H9 (cell line): ENCODE data around the gene BAIAP2L1. TPM values are rescaled to one million over a fixed set of nuclear protein-coding genes. Genes with fewer than 3 reads are reported as not detected.

ENCODE experiments used
- DNase-seq: peaks from one replicate; pipeline ENCODE4 v3.0.0-alpha.2; 2017
- H2AFZ ChIP-seq: one replicate; pipeline ENCODE4 v1.6.1; 2013; ENCODE audit warnings: mild to moderate bottlenecking, low read length, control low read depth, moderate library complexity
- H2AK5ac ChIP-seq: 2 replicates; pipeline ENCODE4 v1.6.1; 2013; ENCODE audit warnings: low read length, control low read depth, mixed read lengths; ENCODE audit not compliant: insufficient read length
- H2BK120ac ChIP-seq: one replicate; pipeline ENCODE4 v1.6.1; 2013; ENCODE audit warnings: low read depth, mild to moderate bottlenecking, low read length, control low read depth, inconsistent platforms; ENCODE audit not compliant: poor library complexity, severe bottlenecking
- H2BK12ac ChIP-seq: 2 replicates; pipeline ENCODE4 v1.6.1; 2013; ENCODE audit warnings: low read length, control low read depth, mixed read lengths, low read depth; ENCODE audit not compliant: insufficient read length
- H2BK15ac ChIP-seq: 2 replicates; pipeline ENCODE4 v1.6.1; 2013; ENCODE audit warnings: low read depth, low read length, control low read depth
- H2BK20ac ChIP-seq: one replicate; pipeline ENCODE4 v1.6.1; 2013; ENCODE audit warnings: low read depth, mild to moderate bottlenecking, low read length, control low read depth, inconsistent platforms; ENCODE audit not compliant: poor library complexity, severe bottlenecking
- H2BK5ac ChIP-seq: 2 replicates; pipeline ENCODE4 v1.6.1; 2013; ENCODE audit warnings: low read length, control low read depth, mixed read lengths; ENCODE audit not compliant: insufficient read length
- H3K14ac ChIP-seq: 2 replicates; pipeline ENCODE4 v1.6.1; 2013; ENCODE audit warnings: low read length, control low read depth; ENCODE audit not compliant: insufficient read depth
- H3K18ac ChIP-seq: 2 replicates; pipeline ENCODE4 v1.6.1; 2013; ENCODE audit warnings: low read depth, mild to moderate bottlenecking, mixed read lengths, low read length, control low read depth; ENCODE audit not compliant: insufficient read length
- H3K23ac ChIP-seq: 2 replicates; pipeline ENCODE4 v1.6.1; 2013; ENCODE audit warnings: low read length, control low read depth, mixed read lengths, low read depth; ENCODE audit not compliant: insufficient read length
- H3K23me2 ChIP-seq: 2 replicates; pipeline ENCODE4 v1.6.1; 2013; ENCODE audit warnings: low read depth, mild to moderate bottlenecking, mixed read lengths, low read length, control low read depth; ENCODE audit not compliant: insufficient read length, poor library complexity, severe bottlenecking
- H3K27ac ChIP-seq: 2 replicates; pipeline ENCODE4 v1.5.1; 2013; ENCODE audit warnings: low read length, control low read depth, mixed read lengths, low read depth; ENCODE audit not compliant: insufficient read length
- H3K27me3 ChIP-seq: 2 replicates; pipeline ENCODE4 v1.6.1; 2013; ENCODE audit warnings: low read length, control low read depth, inconsistent platforms; ENCODE audit not compliant: insufficient read depth
- H3K4ac ChIP-seq: 2 replicates; pipeline ENCODE4 v1.6.1; 2013; ENCODE audit warnings: low read depth, mild to moderate bottlenecking, control low read depth, inconsistent platforms, low read length, moderate library complexity
- H3K4me1 ChIP-seq: 2 replicates; pipeline ENCODE4 v1.6.1; 2013; ENCODE audit warnings: low read length, control low read depth, inconsistent platforms; ENCODE audit not compliant: insufficient read depth
- H3K4me2 ChIP-seq: 2 replicates; pipeline ENCODE4 v1.6.1; 2013; ENCODE audit warnings: low read length, control low read depth, mixed read lengths; ENCODE audit not compliant: insufficient read length, insufficient read depth
- H3K56ac ChIP-seq: 2 replicates; pipeline ENCODE4 v1.6.1; 2013; ENCODE audit warnings: low read depth, mild to moderate bottlenecking, mixed read lengths, low read length, control low read depth; ENCODE audit not compliant: insufficient read length
- H3K79me1 ChIP-seq: 2 replicates; pipeline ENCODE4 v1.6.1; 2013; ENCODE audit warnings: low read depth, mild to moderate bottlenecking, moderate library complexity, low read length, control low read depth, inconsistent platforms; ENCODE audit not compliant: insufficient read depth, poor library complexity, severe bottlenecking
- H3K79me2 ChIP-seq: 2 replicates; pipeline ENCODE4 v1.6.1; 2013; ENCODE audit warnings: low read length, control low read depth, inconsistent platforms; ENCODE audit not compliant: insufficient read depth
- H3K9ac ChIP-seq: 2 replicates; pipeline ENCODE4 v1.6.1; 2013; ENCODE audit warnings: low read length, control low read depth, mixed read lengths; ENCODE audit not compliant: insufficient read length; ENCODE audit errors: extremely low read depth
- H3K9me3 ChIP-seq: one replicate; pipeline ENCODE4 v1.6.1; 2013; ENCODE audit warnings: low read depth, low read length, inconsistent platforms; ENCODE audit not compliant: control insufficient read depth
- H3T11ph ChIP-seq: one replicate; pipeline ENCODE4 v1.6.1; 2013; ENCODE audit warnings: mild to moderate bottlenecking, low read length, control low read depth, inconsistent platforms
- H4K20me1 ChIP-seq: one replicate; pipeline ENCODE4 v1.6.1; 2013; ENCODE audit not compliant: control insufficient read depth, insufficient read length, insufficient read depth
- H4K5ac ChIP-seq: 2 replicates; pipeline ENCODE4 v1.6.1; 2013; ENCODE audit warnings: low read depth, mild to moderate bottlenecking, mixed read lengths, low read length, control low read depth; ENCODE audit not compliant: insufficient read length
- H4K8ac ChIP-seq: replicated peaks from 2 replicates; pipeline ENCODE4 v1.6.1; 2013; ENCODE audit warnings: low read length, control low read depth, mixed read lengths, low read depth; ENCODE audit not compliant: insufficient read length
- H4K91ac ChIP-seq: 2 replicates; pipeline ENCODE4 v1.6.1; 2013; ENCODE audit warnings: low read depth, mild to moderate bottlenecking, moderate library complexity, mixed read lengths, low read length, control low read depth; ENCODE audit not compliant: insufficient read length
- H3K27ac Mint-ChIP-seq, 3 experiments: 2 replicates in 2 of 3; 3 replicates in 1 of 3; pipeline ENCODE4 v1.8.0; 2020 to 2021; ENCODE audit warnings: mixed read lengths in 3 of 3, mild to moderate bottlenecking in 1 of 3, moderate library complexity in 1 of 3
- H3K27me3 Mint-ChIP-seq: 2 replicates; pipeline ENCODE4 v1.8.0; 2021; ENCODE audit warnings: low read depth, mild to moderate bottlenecking, moderate library complexity, mixed read lengths
- H3K36me3 Mint-ChIP-seq, 3 experiments: 2 replicates in 2 of 3; 3 replicates in 1 of 3; pipeline ENCODE4 v1.8.0; 2020 to 2021; ENCODE audit warnings: low read depth in 3 of 3, mixed read lengths in 3 of 3; ENCODE audit not compliant: insufficient read depth in 1 of 3
- H3K4me1 Mint-ChIP-seq, 2 experiments: 2 replicates each; pipeline ENCODE4 v1.8.0; 2020; ENCODE audit warnings: mixed read lengths in 2 of 2
- H3K4me3 Mint-ChIP-seq, 2 experiments: 2 replicates in 1 of 2; 3 replicates in 1 of 2; pipeline ENCODE4 v1.8.0; 2020 to 2021; ENCODE audit warnings: mild to moderate bottlenecking in 2 of 2, mixed read lengths in 2 of 2, moderate library complexity in 1 of 2
- H3K9me3 Mint-ChIP-seq, 2 experiments: 2 replicates in 1 of 2; 3 replicates in 1 of 2; pipeline ENCODE4 v1.8.0; 2020; ENCODE audit warnings: mild to moderate bottlenecking in 2 of 2, mixed read lengths in 2 of 2, moderate library complexity in 1 of 2
- WGBS: extraction: QIAGEN DNeasy Blood & Tissue Kit; methylation state at CpG from one replicate; pipeline ENCODE4 v1.1.7; 2013; ENCODE audit warnings: missing lambda C conversion rate, low lambda C conversion rate, mixed read lengths; ENCODE audit not compliant: insufficient read length; ENCODE audit errors: extremely low coverage; 5-methylcytosine and 5-hydroxymethylcytosine counted together
- total RNA-seq: library from RNA; stranded (reverse); gene quantifications from 2 replicates; pipeline ENCODE4 v1.2.1, GENCODE V29; 2021
- TF ChIP-seq, protein P1 (sequence below): fragments of 200-600 bp; sonication (generic); conservative IDR thresholded peaks from 3 replicates; pipeline ENCODE4 v1.8.0; 2021; ENCODE audit warnings: antibody characterized with exemption, mild to moderate bottlenecking

Gene BAIAP2L1
- total RNA-seq, 1 experiment from 2014 or later, result 25.9 TPM

GRCh38 chr7:98324782-98325181 lies 76.1 kb downstream of the BAIAP2L1 start:
- no peak overlapping the region for H3K9ac ChIP-seq
- no CpG with 5 or more reads among the region's 6 CpGs for WGBS
- H2BK5ac ChIP-seq, result no peak overlapping the region
- no peak overlapping the region for H4K5ac ChIP-seq
- H2AFZ ChIP-seq, result no peak overlapping the region
- DNase-seq, result no peak
- H3K36me3 Mint-ChIP-seq, result peaks cover 1 to 5% (median 2%) of the 10 kb centered on the region in 3 experiments; a peak in 4 of 7 replicates
- no peak overlapping the region for H3K27ac ChIP-seq
- H3K4me1 Mint-ChIP-seq, result peaks cover 34 to 38% of the 10 kb centered on the region in 2 experiments
- H3K4me2 ChIP-seq, result no peak overlapping the region
- no peaks in the 10 kb centered on the region for H3K27me3 ChIP-seq
- no peak overlapping the region for H2BK15ac ChIP-seq
- 0 out of 2 replicates have a peak, but pooled peaks cover 1% of the 10 kb centered on the region for H3K79me2 ChIP-seq
- H3K23ac ChIP-seq, result no peak overlapping the region
- H3K14ac ChIP-seq, result no peak overlapping the region
- H3K56ac ChIP-seq, result no peak overlapping the region
- no peak overlapping the region for H2BK20ac ChIP-seq
- no peaks in the 10 kb centered on the region for H3K9me3 ChIP-seq
- no peak overlapping the region for H3K4ac ChIP-seq
- H3K4me3 Mint-ChIP-seq, result no peak overlapping the region
- H2AK5ac ChIP-seq, result no peak overlapping the region
- H3K4me1 ChIP-seq, result no peaks in the 10 kb centered on the region
- no peak overlapping the region for H2BK120ac ChIP-seq
- peaks cover 3% of the 10 kb centered on the region for H3K79me1 ChIP-seq
- H4K8ac ChIP-seq, result no peak overlapping the region
- TF ChIP-seq, protein P1, sequence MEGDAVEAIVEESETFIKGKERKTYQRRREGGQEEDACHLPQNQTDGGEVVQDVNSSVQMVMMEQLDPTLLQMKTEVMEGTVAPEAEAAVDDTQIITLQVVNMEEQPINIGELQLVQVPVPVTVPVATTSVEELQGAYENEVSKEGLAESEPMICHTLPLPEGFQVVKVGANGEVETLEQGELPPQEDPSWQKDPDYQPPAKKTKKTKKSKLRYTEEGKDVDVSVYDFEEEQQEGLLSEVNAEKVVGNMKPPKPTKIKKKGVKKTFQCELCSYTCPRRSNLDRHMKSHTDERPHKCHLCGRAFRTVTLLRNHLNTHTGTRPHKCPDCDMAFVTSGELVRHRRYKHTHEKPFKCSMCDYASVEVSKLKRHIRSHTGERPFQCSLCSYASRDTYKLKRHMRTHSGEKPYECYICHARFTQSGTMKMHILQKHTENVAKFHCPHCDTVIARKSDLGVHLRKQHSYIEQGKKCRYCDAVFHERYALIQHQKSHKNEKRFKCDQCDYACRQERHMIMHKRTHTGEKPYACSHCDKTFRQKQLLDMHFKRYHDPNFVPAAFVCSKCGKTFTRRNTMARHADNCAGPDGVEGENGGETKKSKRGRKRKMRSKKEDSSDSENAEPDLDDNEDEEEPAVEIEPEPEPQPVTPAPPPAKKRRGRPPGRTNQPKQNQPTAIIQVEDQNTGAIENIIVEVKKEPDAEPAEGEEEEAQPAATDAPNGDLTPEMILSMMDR, result no peak
- no peak overlapping the region for H3T11ph ChIP-seq
- H4K91ac ChIP-seq, result no peak overlapping the region
- H3K27me3 Mint-ChIP-seq, result no peaks in the 10 kb centered on the region; the same call in 1 of the 2 replicates
- no peaks in the 10 kb centered on the region for H4K20me1 ChIP-seq
- no peak overlapping the region for H3K27ac Mint-ChIP-seq
- H3K23me2 ChIP-seq, result no peaks in the 10 kb centered on the region
- no peak overlapping the region for H3K18ac ChIP-seq
- no peaks in the 10 kb centered on the region for H3K9me3 Mint-ChIP-seq
- H2BK12ac ChIP-seq, result no peak overlapping the region
